K562 (cell line): ENCODE data around the gene SLC34A3. TPM values are rescaled to one million over a fixed set of nuclear protein-coding genes. Genes with fewer than 3 reads are reported as not detected.

ENCODE experiments used
- ATAC-seq: fragments of 200-7000 bp; cut with Tn5 transposase; 3 replicates; pipeline ENCODE4 v1.9.1; 2020; ENCODE audit warnings: moderate library complexity
- BruUV-seq: library from RNA; stranded (reverse); fragments of 400-500 nt; replicated peaks from 2 replicates; lab custom pipeline; 2021; lab: Mats Ljungman, UMichigan
- CTCF ChIA-PET: fragments of 300-600 bp; formaldehyde crosslinking; extraction: SDS; loops from one replicate; lab custom pipeline; 2021; ENCODE audit warnings: low intra/inter-chr PET ratio; lab: Yijun Ruan, JAX
- POLR2A ChIA-PET: fragments of 300-600, 350-650 bp; sonication (Branson Sonifier 250); formaldehyde crosslinking; extraction: SDS; loops from one replicate; lab custom pipeline; 2021; ENCODE audit warnings: antibody characterized with exemption, inconsistent platforms; lab: Yijun Ruan, JAX
- DNase-seq, 4 experiments: peaks; one replicate each; pipeline versions ENCODE4 v3.0.0 to v3.0.0-alpha.2; 2011 to 2018; ENCODE audit warnings: low spot score in 3 of 4, mixed read lengths in 3 of 4; ENCODE audit errors: extremely low read depth in 1 of 4
- FAIRE-seq: peaks from 2 replicates; lab custom pipeline; 2011; peaks lifted over from hg19 to GRCh38; lab: Jason Lieb, UNC
- H2AFZ ChIP-seq: 2 replicates; pipeline ENCODE4 v1.6.0; 2011; ENCODE audit warnings: low read depth, low read length, control low read depth, inconsistent platforms
- H3K27ac ChIP-seq: fragments of 200-600 bp; 3 replicates; pipeline ENCODE4 v1.8.0; 2011; ENCODE audit warnings: low read depth, mild to moderate bottlenecking, control low read depth, inconsistent platforms, low read length, moderate library complexity, mixed read lengths; ENCODE audit errors: extremely low read depth
- H3K27me3 ChIP-seq, 2 experiments: fragments of 300-600 bp in 1 of 2; 2 replicates in 1 of 2; 3 replicates in 1 of 2; pipeline versions ENCODE4 v1.6.0 to v1.8.0; 2011; ENCODE audit warnings: inconsistent platforms in 2 of 2, low read length in 2 of 2, mild to moderate bottlenecking in 1 of 2, mixed read lengths in 1 of 2, moderate library complexity in 1 of 2; ENCODE audit not compliant: control insufficient read depth in 2 of 2, insufficient read depth in 2 of 2
- H3K36me3 ChIP-seq: fragments of 300-600 bp; 3 replicates; pipeline ENCODE4 v1.8.0; 2011; ENCODE audit warnings: mild to moderate bottlenecking, low read length, inconsistent platforms; ENCODE audit not compliant: control insufficient read depth, insufficient read depth
- H3K4me1 ChIP-seq, 2 experiments: fragments of 200-600 bp in 1 of 2; replicated peaks in 1 of 2; 2 replicates in 1 of 2; 3 replicates in 1 of 2; pipeline versions ENCODE4 v1.5.1 to v1.8.0; 2011; ENCODE audit warnings: inconsistent platforms in 2 of 2, low read length in 2 of 2, mild to moderate bottlenecking in 1 of 2, mixed read lengths in 1 of 2, moderate library complexity in 1 of 2; ENCODE audit not compliant: control insufficient read depth in 2 of 2, insufficient read depth in 2 of 2
- H3K4me2 ChIP-seq: 2 replicates; pipeline ENCODE4 v1.6.1; 2011; ENCODE audit warnings: low read length, control low read depth, inconsistent platforms, mixed read lengths; ENCODE audit not compliant: insufficient read depth
- H3K4me3 ChIP-seq: fragments of 200-600 bp; sonication (generic), shearing (Covaris generic); 2 replicates; pipeline ENCODE4 v1.5.1; 2016; ENCODE audit warnings: control low read depth, inconsistent platforms
- H3K79me2 ChIP-seq: fragments of 200-600 bp; 3 replicates; pipeline ENCODE4 v1.8.0; 2011; ENCODE audit warnings: low read length, inconsistent platforms; ENCODE audit not compliant: control insufficient read depth, insufficient read depth
- H3K9ac ChIP-seq, 2 experiments: 2 replicates each; pipeline versions ENCODE4 v1.6.0 to v1.6.1; 2011; ENCODE audit warnings: low read depth in 2 of 2, low read length in 2 of 2, control low read depth in 1 of 2, inconsistent platforms in 1 of 2, mild to moderate bottlenecking in 1 of 2, mixed read lengths in 1 of 2; ENCODE audit not compliant: insufficient read depth in 1 of 2
- H3K9me1 ChIP-seq: one replicate; pipeline ENCODE4 v1.6.0; 2011; ENCODE audit warnings: inconsistent platforms, mild to moderate bottlenecking, low read length, moderate library complexity; ENCODE audit not compliant: control insufficient read depth, insufficient read depth
- H3K9me3 ChIP-seq: replicated peaks from 2 replicates; pipeline ENCODE4 v1.5.1; 2011; ENCODE audit warnings: low read depth, low read length, inconsistent platforms; ENCODE audit not compliant: control insufficient read depth, insufficient read depth
- H4K20me1 ChIP-seq: replicated peaks from 2 replicates; pipeline ENCODE4 v1.6.1; 2011; ENCODE audit warnings: low read length, inconsistent platforms, mixed read lengths; ENCODE audit not compliant: control insufficient read depth, insufficient read depth
- ARID2 ChIP-seq: fragments of 450-650 bp; IDR thresholded peaks from 2 replicates; pipeline ENCODE4 v1.6.1; 2017; ENCODE audit warnings: antibody characterized with exemption, mild to moderate bottlenecking
- HDAC1 ChIP-seq, 2 experiments: fragments of 450-650 bp; IDR thresholded peaks; 2 replicates each; pipeline ENCODE4 v1.6.1; 2016 to 2017; ENCODE audit warnings: inconsistent platforms in 1 of 2, mild to moderate bottlenecking in 1 of 2, moderate library complexity in 1 of 2
- HDAC2 ChIP-seq: fragments of 450-650 bp; IDR thresholded peaks from 2 replicates; pipeline ENCODE4 v1.6.1; 2016; ENCODE audit warnings: mild to moderate bottlenecking
- HMG20A ChIP-seq: fragments of 450-650 bp; formaldehyde crosslinking; conservative IDR thresholded peaks from 2 replicates; pipeline ENCODE4 v1.4.0; 2020; ENCODE audit warnings: mild to moderate bottlenecking, mixed read lengths
- HNRNPUL1 ChIP-seq: fragments of 200-400 bp; formaldehyde crosslinking; IDR thresholded peaks from 2 replicates; pipeline ENCODE4 v1.6.1; 2017; ENCODE audit warnings: low read length
- MYBL2 ChIP-seq, 2 experiments: fragments of 450-650 bp in 1 of 2; sonication (generic) in 1 of 2; formaldehyde crosslinking in 1 of 2; IDR thresholded peaks; 2 replicates each; pipeline versions ENCODE4 v1.6.1 to v1.8.1; 2017 to 2022; ENCODE audit warnings: borderline replicate concordance in 1 of 2, inconsistent platforms in 1 of 2, low read depth in 1 of 2, mild to moderate bottlenecking in 1 of 2, missing genetic modification reagents in 1 of 2, moderate library complexity in 1 of 2
- POLR2H ChIP-seq: IDR thresholded peaks from 2 replicates; pipeline ENCODE4 v1.6.1; 2016; ENCODE audit warnings: missing genetic modification characterization, low read depth, mild to moderate bottlenecking, control low read depth, missing compliant biosample characterization, moderate library complexity
- SMARCC2 ChIP-seq: fragments of 450-650 bp; IDR thresholded peaks from 2 replicates; pipeline ENCODE4 v1.6.1; 2017; ENCODE audit warnings: antibody characterized with exemption, moderate library complexity, mild to moderate bottlenecking, low read depth
- ZNF133 ChIP-seq: fragments of 250-450 bp; sonication (Bioruptor Pico); IDR thresholded peaks from 2 replicates; pipeline ENCODE4 v1.4.0; 2020; ENCODE audit warnings: mild to moderate bottlenecking
- ZNF165 ChIP-seq: fragments of 250-450 bp; sonication (Bioruptor Pico); IDR thresholded peaks from 2 replicates; pipeline ENCODE4 v1.4.0; 2020; ENCODE audit warnings: borderline replicate concordance
- ZNF408 ChIP-seq: fragments of 250-450 bp; sonication (Bioruptor Pico); IDR thresholded peaks from 2 replicates; pipeline ENCODE4 v1.4.0; 2020; ENCODE audit warnings: low read depth, mild to moderate bottlenecking, moderate library complexity
- ZSCAN29 ChIP-seq: fragments of 450-650 bp; IDR thresholded peaks from 2 replicates; pipeline ENCODE4 v1.6.1; 2017
- WGBS: fragments of 100-300 bp; shearing (Covaris generic); methylation state at CpG from one replicate; pipeline ENCODE4 v1.1.6; 2016; ENCODE audit warnings: low coverage, mixed read lengths; ENCODE audit not compliant: insufficient coverage; ENCODE audit errors: missing lambda C conversion rate; 5-methylcytosine and 5-hydroxymethylcytosine counted together
- in situ Hi-C: fragments of 300-500 bp; cut with MboI; formaldehyde crosslinking; loops from 4 replicates; pipeline ENCODE4 v1.15.0; 2018; ENCODE audit warnings: inconsistent platforms, mixed read lengths
- intact Hi-C: fragments of 100-400 bp; cut with micrococcal nuclease; formaldehyde crosslinking; loops from 2 replicates; pipeline ENCODE4 v1.14.2; 2022
- polyA plus RNA-seq, 8 experiments: library from polyadenylated mRNA; depleted of rRNA in 4 of 8; stranded (reverse) in 5 of 8; unstranded in 3 of 8; fragments of >200 nt; fragmentation: Nextera tagmentation in 2 of 8; fragmentation: Illumina TruSeq in 1 of 8; extraction: Ambion mirVana in 2 of 8; extraction: Trizol in 1 of 8; gene quantifications; 2 replicates each; pipeline versions ENCODE4 v1.2.1 to v1.2.3, GENCODE V29; 2011 to 2014; ENCODE audit warnings: inconsistent platforms in 1 of 8, missing spikeins in 1 of 8
- total RNA-seq, 7 experiments: library from RNA; depleted of rRNA in 6 of 7; stranded (reverse); fragments of >200 nt in 6 of 7; fragmentation: Illumina TruSeq in 2 of 7; extraction: Trizol in 2 of 7; gene quantifications; 2 replicates each; pipeline versions ENCODE4 v1.2.1 to v1.2.3, GENCODE V29; 2011 to 2021; ENCODE audit warnings: low replicate concordance in 1 of 7
- TF ChIP-seq, protein P1 (sequence below): fragments of 250-450 bp; sonication (Bioruptor Pico); IDR thresholded peaks from 2 replicates; pipeline ENCODE4 v1.8.0; 2022; ENCODE audit warnings: moderate library complexity, mild to moderate bottlenecking, inconsistent platforms

The SLC34A3 gene
- total and polyA plus RNA-seq, 9 of the 15 experiments (the other 6 are each of a cell fraction or from before 2014, with no cell fraction given), result not detected

DNA sequence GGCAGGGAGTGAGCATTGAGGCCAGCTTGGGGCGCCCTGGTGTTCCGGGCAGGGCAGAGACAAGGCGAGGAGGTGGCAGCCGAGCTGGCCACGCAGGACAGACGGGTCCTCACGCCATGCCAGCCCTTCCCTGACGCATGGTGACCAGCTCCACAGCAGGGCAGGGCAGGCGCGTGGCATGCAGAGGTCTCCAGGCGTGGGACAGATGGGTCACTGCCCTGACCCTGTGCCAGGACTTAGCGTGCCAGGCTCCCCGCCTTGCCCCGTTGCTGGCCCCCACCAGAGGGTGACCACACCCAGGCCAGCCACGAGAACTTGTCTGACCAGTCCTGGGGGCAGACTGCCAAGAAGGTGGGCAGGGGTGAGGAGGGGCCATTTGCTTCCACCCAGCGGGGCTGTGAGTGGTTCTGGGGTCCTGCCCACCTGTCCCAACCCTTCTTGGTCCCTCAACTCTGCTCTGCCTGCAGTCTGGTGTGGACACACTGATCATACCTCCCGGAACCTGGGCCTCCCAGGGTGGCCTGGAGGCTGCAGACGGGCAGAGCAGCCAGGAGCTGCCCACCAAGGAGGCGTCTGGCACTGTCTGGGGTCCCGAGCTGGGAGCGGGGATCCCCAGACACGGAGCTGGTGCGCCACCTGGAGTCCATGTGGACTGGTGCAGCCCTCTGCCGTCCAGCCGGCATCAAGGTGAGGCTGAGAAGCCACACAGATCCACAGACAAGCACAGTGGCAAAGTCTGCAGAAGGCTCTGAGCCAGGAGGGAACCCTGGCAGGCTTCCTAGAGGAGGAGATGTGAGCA lies 3.4 kb upstream of the SLC34A3 start, which contains the start of gene RNF224:
Gene RNF224, plus strand, starts transcription at position 449 of the 799 bp plus-strand sequence. CDS start 834 bp downstream, outside the sequence.
- CTCF ChIA-PET, result interaction anchor here (0.8 to 2.6 kb wide), 5 partner anchors 39 to 182 kb away, joined by 3 to 19 read pairs (median 5); partner anchors contain the start of genes ANAPC2, MAN1B1, NPDC1 and SSNA1
- WGBS, result 26% methylated on average over 22 of the region's 25 CpGs
- H3K79me2 ChIP-seq, result no peaks in the 10 kb centered on the region
- H3K9me1 ChIP-seq, result no peaks in the 10 kb centered on the region
- in situ Hi-C loops (loop anchor here (5.0 to 25.0 kb wide), 3 partner anchors 40 to 440 kb away; partner anchors contain the start of genes ANAPC2, CCDC183, SSNA1 and TMEM141), intact Hi-C loops (loop anchor here (1.0 to 2.0 kb wide), 3 partner anchors 39 to 176 kb away; partner anchors contain the start of genes ANAPC2 and SSNA1)
- H3K27me3 ChIP-seq, result no peaks in the 10 kb centered on the region
- FAIRE-seq (peak; percentile 98), DNase-seq (peak; percentile 71 to 91 (median 76)), ATAC-seq (peak; percentile 78)
- no peaks in the 10 kb centered on the region for H3K36me3 ChIP-seq
- H4K20me1 ChIP-seq, result no peaks in the 10 kb centered on the region
- peak within 1 kb of the TSS in 1 of 2 experiments; percentile 81; a peak in 2 of 4 replicates for H3K9ac ChIP-seq
- no peak within 1 kb of the TSS for H3K4me3 ChIP-seq
- peak within 1 kb of the TSS; percentile 50; the same call in 1 of the 2 replicates for H3K4me2 ChIP-seq
- BruUV-seq, result no TSS peak
- peak within 1 kb of the TSS; percentile 68; the same call in 1 of the 2 replicates for H2AFZ ChIP-seq
- H3K4me1 ChIP-seq, result peaks cover 21 to 97% of the 10 kb centered on the region in 2 experiments
- no peaks in the 10 kb centered on the region for H3K9me3 ChIP-seq
- H3K27ac ChIP-seq, result no peak within 1 kb of the TSS
- POLR2A ChIA-PET, result interaction anchor here (0.7 to 1.9 kb wide), 5 partner anchors 13 to 140 kb away, joined by 3 to 6 read pairs (median 3); partner anchors contain the start of genes ANAPC2, MAN1B1 and SSNA1
- TF ChIP-seq ZNF165 (CRISPR knock-in tag) (no peak), HNRNPUL1 (no peak), SMARCC2 (no peak), ZNF133 (CRISPR knock-in tag) (no peak), HDAC1 (IDR thresholded peaks at IDR 0.05) (no peak), MYBL2 (IDR thresholded peaks at IDR 0.05; ENCODE audit: low read depth) (no peak), MYBL2 (CRISPR knock-in tag; IDR thresholded peaks at IDR 0.05; ENCODE audit: borderline replicate concordance) (no peak), HDAC2 (no peak), HMG20A (CRISPR knock-in tag) (no peak), POLR2H (no peak), ZSCAN29 (no peak), ARID2 (peak; percentile 92), ZNF408 (CRISPR knock-in tag) (no peak)
- TF ChIP-seq, protein P1, sequence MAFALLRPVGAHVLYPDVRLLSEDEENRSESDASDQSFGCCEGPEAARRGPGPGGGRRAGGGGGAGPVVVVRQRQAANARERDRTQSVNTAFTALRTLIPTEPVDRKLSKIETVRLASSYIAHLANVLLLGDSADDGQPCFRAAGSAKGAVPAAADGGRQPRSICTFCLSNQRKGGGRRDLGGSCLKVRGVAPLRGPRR (CRISPR knock-in tag), result no peak
